ENCODE results near the gene SNN. TPM values are rescaled to one million over a fixed set of nuclear protein-coding genes. Genes with fewer than 3 reads are reported as not detected.

SNN gene
- total RNA-seq, 1 experiment from 2014 or later, result 27.4 TPM

- Histone ChIP-seq H2AFZ (ENCODE audit: low read length) (no peak overlapping the region), H3K4me2 (ENCODE audit: low read depth, low read length, poor library complexity, severe bottlenecking) (no peak overlapping the region), H3K4me3 (ENCODE audit: low read length) (no peak overlapping the region)
Observed at GRCh38 chr16:11655655-11656054, 12.6 kb upstream of the SNN start.

GRCh38 chr16:11657556-11657955 is 10.7 kb upstream of the SNN start:
- Histone ChIP-seq H3K4me3 (ENCODE audit: low read length) (no peak overlapping the region), H3K9me2 (replicated peaks; ENCODE audit: insufficient read depth, low read length) (no peaks in the 10 kb centered on the region), H3K9me3 (ENCODE audit: low read length) (no peaks in the 10 kb centered on the region), H3K9ac (ENCODE audit: low read length) (no peak overlapping the region), H3K4me2 (ENCODE audit: low read depth, low read length, poor library complexity, severe bottlenecking) (no peak overlapping the region), H3K4me1 (ENCODE audit: low read length) (no peaks in the 10 kb centered on the region), H3K36me3 (ENCODE audit: insufficient read depth, low read length) (no peaks in the 10 kb centered on the region), H3K79me2 (ENCODE audit: low read length) (no peaks in the 10 kb centered on the region), H2AFZ (ENCODE audit: low read length) (no peak overlapping the region), H4K20me1 (ENCODE audit: insufficient read depth, low read depth, low read length) (no peaks in the 10 kb centered on the region), H3K27ac (ENCODE audit: low read length) (no peak overlapping the region), H3K27me3 (ENCODE audit: low read length) (no peaks in the 10 kb centered on the region)
- no peak for DNase-seq

More at GRCh38 chr16:11655655-11656054, 12.6 kb upstream of the SNN start:
- Histone ChIP-seq H3K4me1 (ENCODE audit: low read length) (peaks cover 6% of the 10 kb centered on the region), H3K27ac (ENCODE audit: low read length) (no peak overlapping the region), H3K9me3 (ENCODE audit: low read length) (no peaks in the 10 kb centered on the region), H3K79me2 (ENCODE audit: low read length) (no peaks in the 10 kb centered on the region), H3K27me3 (ENCODE audit: low read length) (no peaks in the 10 kb centered on the region), H4K20me1 (ENCODE audit: insufficient read depth, low read depth, low read length) (no peaks in the 10 kb centered on the region), H3K9me2 (replicated peaks; ENCODE audit: insufficient read depth, low read length) (no peaks in the 10 kb centered on the region), H3K36me3 (ENCODE audit: insufficient read depth, low read length) (no peaks in the 10 kb centered on the region), H3K9ac (ENCODE audit: low read length) (no peak overlapping the region)
- DNase-seq, result no peak

- Histone ChIP-seq H3K27me3 (ENCODE audit: low read length) (no peaks in the 10 kb centered on the region), H3K4me2 (ENCODE audit: low read depth, low read length, poor library complexity, severe bottlenecking) (no peak overlapping the region), H3K27ac (ENCODE audit: low read length) (no peak overlapping the region), H3K9ac (ENCODE audit: low read length) (no peak overlapping the region), H3K4me1 (ENCODE audit: low read length) (no peaks in the 10 kb centered on the region), H3K9me2 (replicated peaks; ENCODE audit: insufficient read depth, low read length) (no peaks in the 10 kb centered on the region), H2AFZ (ENCODE audit: low read length) (no peak overlapping the region), H3K79me2 (ENCODE audit: low read length) (no peaks in the 10 kb centered on the region), H4K20me1 (ENCODE audit: insufficient read depth, low read depth, low read length) (no peaks in the 10 kb centered on the region), H3K36me3 (ENCODE audit: insufficient read depth, low read length) (no peaks in the 10 kb centered on the region), H3K9me3 (ENCODE audit: low read length) (no peaks in the 10 kb centered on the region), H3K4me3 (ENCODE audit: low read length) (no peak overlapping the region)
- DNase-seq, result no peak
Observed at GRCh38 chr16:11658896-11659708, 9.2 kb upstream of the SNN start.

DNA sequence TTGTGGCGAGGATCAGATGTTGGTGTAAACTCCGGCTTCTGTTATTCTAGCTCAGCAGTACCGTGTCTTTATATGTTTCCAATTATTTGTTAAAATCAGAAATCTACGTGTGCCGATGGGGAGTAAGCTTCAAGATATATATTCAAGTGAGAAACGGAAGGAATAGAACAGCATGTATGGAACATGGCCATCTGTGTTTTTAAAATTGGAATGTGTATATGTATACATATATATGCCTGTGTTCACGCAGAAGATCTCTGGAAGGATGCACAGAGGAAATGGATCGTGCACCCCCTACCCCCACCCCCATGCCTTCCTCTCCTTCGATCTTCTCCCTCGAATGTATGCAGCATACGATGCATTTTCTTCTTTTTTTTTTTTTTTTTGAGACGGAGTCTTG is 7.7 kb upstream of the SNN start:
- H3K9ac ChIP-seq (ENCODE audit: low read length), result no peak overlapping the region
- H3K36me3 ChIP-seq (ENCODE audit: insufficient read depth, low read length), result no peaks in the 10 kb centered on the region
- H3K9me2 ChIP-seq (replicated peaks; ENCODE audit: insufficient read depth, low read length), result no peaks in the 10 kb centered on the region
- no peak overlapping the region for H3K4me3 ChIP-seq (ENCODE audit: low read length)
- no peak overlapping the region for H2AFZ ChIP-seq (ENCODE audit: low read length)
- H3K79me2 ChIP-seq (ENCODE audit: low read length), result no peaks in the 10 kb centered on the region
- H3K27ac ChIP-seq (ENCODE audit: low read length), result no peak overlapping the region
- DNase-seq, result no peak
- no peaks in the 10 kb centered on the region for H3K27me3 ChIP-seq (ENCODE audit: low read length)
- no peak overlapping the region for H3K4me2 ChIP-seq (ENCODE audit: low read depth, low read length, poor library complexity, severe bottlenecking)
- no peaks in the 10 kb centered on the region for H3K9me3 ChIP-seq (ENCODE audit: low read length)
- H3K4me1 ChIP-seq (ENCODE audit: low read length), result peaks cover 13% of the 10 kb centered on the region
- no peaks in the 10 kb centered on the region for H4K20me1 ChIP-seq (ENCODE audit: insufficient read depth, low read depth, low read length)

DNA sequence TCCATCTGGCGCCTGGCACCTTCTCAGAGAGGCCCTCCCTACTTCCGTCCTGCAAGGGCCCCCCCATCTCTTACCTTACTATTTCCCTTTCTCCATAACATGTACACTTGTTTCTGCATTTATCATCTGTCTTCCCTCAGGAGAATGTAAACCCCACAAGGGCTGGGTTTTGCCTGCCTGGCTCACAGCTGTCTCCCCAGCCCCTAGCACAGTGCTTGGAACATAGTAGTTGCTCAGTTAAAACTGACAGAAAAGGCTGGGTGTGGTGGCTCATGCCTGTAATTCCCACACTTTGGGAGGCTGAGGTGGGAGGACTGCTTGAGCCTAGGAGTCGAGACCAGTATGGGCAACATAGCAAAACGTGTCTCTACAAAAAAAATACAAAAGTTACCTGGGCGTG is 5.7 kb upstream of the SNN start:
- Histone ChIP-seq H3K4me3 (ENCODE audit: low read length) (no peak overlapping the region), H3K27ac (ENCODE audit: low read length) (no peak overlapping the region), H3K9me3 (ENCODE audit: low read length) (no peaks in the 10 kb centered on the region), H3K36me3 (ENCODE audit: insufficient read depth, low read length) (no peaks in the 10 kb centered on the region), H4K20me1 (ENCODE audit: insufficient read depth, low read depth, low read length) (no peaks in the 10 kb centered on the region), H3K27me3 (ENCODE audit: low read length) (no peaks in the 10 kb centered on the region), H3K4me2 (ENCODE audit: low read depth, low read length, poor library complexity, severe bottlenecking) (no peak overlapping the region), H3K4me1 (ENCODE audit: low read length) (peaks cover 13% of the 10 kb centered on the region), H3K9ac (ENCODE audit: low read length) (no peak overlapping the region), H2AFZ (ENCODE audit: low read length) (no peak overlapping the region), H3K79me2 (ENCODE audit: low read length) (no peaks in the 10 kb centered on the region), H3K9me2 (replicated peaks; ENCODE audit: insufficient read depth, low read length) (no peaks in the 10 kb centered on the region)
- no peak for DNase-seq

- peak overlapping the region; percentile 19; the same call in 1 of the 2 replicates for H2AFZ ChIP-seq (ENCODE audit: low read length)
- H3K9me3 ChIP-seq (ENCODE audit: low read length), result no peaks in the 10 kb centered on the region
- peaks cover 32% of the 10 kb centered on the region for H3K4me1 ChIP-seq (ENCODE audit: low read length)
- H3K36me3 ChIP-seq (ENCODE audit: insufficient read depth, low read length), result no peaks in the 10 kb centered on the region
- no peak overlapping the region for H3K27ac ChIP-seq (ENCODE audit: low read length)
- H3K4me3 ChIP-seq (ENCODE audit: low read length), result peak overlapping the region; percentile 37; the same call in 1 of the 2 replicates
- no peaks in the 10 kb centered on the region for H3K27me3 ChIP-seq (ENCODE audit: low read length)
- H3K9ac ChIP-seq (ENCODE audit: low read length), result peak overlapping the region; percentile 46
- peaks cover 6% of the 10 kb centered on the region; the same call in 1 of the 2 replicates for H4K20me1 ChIP-seq (ENCODE audit: insufficient read depth, low read depth, low read length)
- peak overlapping the region; percentile 59 for H3K4me2 ChIP-seq (ENCODE audit: low read depth, low read length, poor library complexity, severe bottlenecking)
- no peak for DNase-seq
- H3K9me2 ChIP-seq (replicated peaks; ENCODE audit: insufficient read depth, low read length), result no peaks in the 10 kb centered on the region
- no peaks in the 10 kb centered on the region for H3K79me2 ChIP-seq (ENCODE audit: low read length)
Observed at GRCh38 chr16:11665071-11665491, 3.2 kb upstream of the SNN start.

GRCh38 chr16:11666103-11667055 is 1.9 kb upstream of the SNN start:
- H3K79me2 ChIP-seq (ENCODE audit: low read length), result no peaks in the 10 kb centered on the region
- H3K9me2 ChIP-seq (replicated peaks; ENCODE audit: insufficient read depth, low read length), result no peaks in the 10 kb centered on the region
- no peaks in the 10 kb centered on the region for H3K9me3 ChIP-seq (ENCODE audit: low read length)
- peaks cover 43% of the 10 kb centered on the region for H3K4me1 ChIP-seq (ENCODE audit: low read length)
- H3K27me3 ChIP-seq (ENCODE audit: low read length), result no peaks in the 10 kb centered on the region
- no peak overlapping the region for H3K9ac ChIP-seq (ENCODE audit: low read length)
- no peak for DNase-seq
- H3K27ac ChIP-seq (ENCODE audit: low read length), result no peak overlapping the region
- no peak overlapping the region for H3K4me3 ChIP-seq (ENCODE audit: low read length)
- H3K36me3 ChIP-seq (ENCODE audit: insufficient read depth, low read length), result no peaks in the 10 kb centered on the region
- peaks cover 6% of the 10 kb centered on the region; the same call in 1 of the 2 replicates for H4K20me1 ChIP-seq (ENCODE audit: insufficient read depth, low read depth, low read length)
- no peak overlapping the region for H2AFZ ChIP-seq (ENCODE audit: low read length)
- H3K4me2 ChIP-seq (ENCODE audit: low read depth, low read length, poor library complexity, severe bottlenecking), result no peak overlapping the region

DNA sequence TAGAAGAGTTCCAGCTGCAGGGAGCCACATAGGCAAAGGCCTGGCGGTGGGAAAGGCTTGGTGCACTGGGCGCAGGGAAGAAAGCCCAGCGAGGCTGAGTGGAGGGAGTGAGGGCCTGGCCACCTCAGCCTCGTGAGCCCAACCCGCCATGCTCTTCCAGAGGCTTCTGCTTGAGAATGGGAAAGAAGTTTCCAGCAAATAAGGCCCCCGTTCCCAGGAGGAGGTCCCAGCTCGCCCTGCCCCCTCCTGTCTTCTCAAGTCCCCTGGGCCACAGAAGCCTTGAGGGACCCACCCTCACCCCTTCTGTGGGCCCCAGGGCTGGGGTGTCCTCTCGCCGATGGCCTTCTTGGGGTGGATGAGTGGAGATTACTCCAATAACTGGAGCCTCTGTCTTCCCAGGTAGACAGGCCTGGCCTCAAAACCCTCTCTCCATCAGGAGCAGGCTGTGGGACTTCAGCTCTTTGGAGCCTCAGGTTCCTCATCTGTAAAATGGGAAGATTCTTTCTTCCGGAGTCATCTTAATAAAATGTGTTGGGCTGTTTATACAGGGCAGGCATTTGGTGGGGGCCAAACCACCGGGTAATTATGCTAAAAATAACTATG is 933 bp upstream of the SNN start:
- Histone ChIP-seq H3K9me3 (ENCODE audit: low read length) (no peaks in the 10 kb centered on the region), H4K20me1 (ENCODE audit: insufficient read depth, low read depth, low read length) (peaks cover 6% of the 10 kb centered on the region; the same call in 1 of the 2 replicates), H3K79me2 (ENCODE audit: low read length) (no peaks in the 10 kb centered on the region), H3K9ac (ENCODE audit: low read length) (no peak overlapping the region), H2AFZ (ENCODE audit: low read length) (no peak overlapping the region), H3K4me3 (ENCODE audit: low read length) (no peak overlapping the region), H3K9me2 (replicated peaks; ENCODE audit: insufficient read depth, low read length) (no peaks in the 10 kb centered on the region), H3K36me3 (ENCODE audit: insufficient read depth, low read length) (no peaks in the 10 kb centered on the region), H3K4me1 (ENCODE audit: low read length) (peaks cover 52% of the 10 kb centered on the region), H3K27ac (ENCODE audit: low read length) (no peak overlapping the region), H3K27me3 (ENCODE audit: low read length) (no peaks in the 10 kb centered on the region), H3K4me2 (ENCODE audit: low read depth, low read length, poor library complexity, severe bottlenecking) (no peak overlapping the region)
- DNase-seq, result no peak
